H1 (cell line): ENCODE data around the gene FBN2. TPM values are rescaled to one million over a fixed set of nuclear protein-coding genes. Genes with fewer than 3 reads are reported as not detected.

Source experiments
- ASH2L ChIP-seq: fragments of 200-600, 300-600 bp; sonication (generic); IDR thresholded peaks from one replicate; pipeline ENCODE4 v1.7.1; 2017; ENCODE audit warnings: low read length
- BRCA1 ChIP-seq: IDR thresholded peaks from 2 replicates; pipeline ENCODE4 v1.6.1; 2012; ENCODE audit warnings: low read depth, low read length, improper control_type of control experiment
- CHD1 ChIP-seq: IDR thresholded peaks from 2 replicates; pipeline ENCODE4 v1.6.1; 2012; ENCODE audit warnings: low read depth, low read length, improper control_type of control experiment
- EGR1 ChIP-seq: IDR thresholded peaks from 2 replicates; pipeline ENCODE4 v1.6.1; 2011; ENCODE audit warnings: low read depth, low read length, borderline replicate concordance
- GABPA ChIP-seq: IDR thresholded peaks from 2 replicates; pipeline ENCODE4 v1.6.1; 2011; ENCODE audit warnings: mild to moderate bottlenecking, low read length, moderate library complexity, borderline replicate concordance; ENCODE audit not compliant: insufficient read depth
- HDAC6 ChIP-seq: IDR thresholded peaks from one replicate; pipeline ENCODE4 v1.7.1; 2012; ENCODE audit warnings: low read depth, mild to moderate bottlenecking, inconsistent platforms, low read length, moderate library complexity
- TEAD4 ChIP-seq: IDR thresholded peaks from 2 replicates; pipeline ENCODE4 v1.6.1; 2012; ENCODE audit warnings: low read depth, low read length, inconsistent platforms, mixed read lengths
- polyA plus RNA-seq, 7 experiments: library from polyadenylated mRNA; depleted of rRNA in 3 of 7; stranded (reverse) in 5 of 7; unstranded in 2 of 7; fragments of >200 nt in 5 of 7; fragments of 200-250 nt in 2 of 7; gene quantifications; 1 replicate in 5 of 7; 2 replicates in 1 of 7; 4 replicates in 1 of 7; pipeline versions ENCODE4 v1.2.1 to v1.2.3, GENCODE V29; 2011 to 2013; ENCODE audit warnings: missing spikeins in 2 of 7, mixed read lengths in 2 of 7
- total RNA-seq: library from RNA; stranded (reverse); fragmentation: NEBNext Ultra II Directional; extraction: Animal tissue kit (Norgen Biotek cat#: 25700); gene quantifications from 2 replicates; pipeline ENCODE4 v1.2.1, GENCODE V29; 2021

FBN2 gene
- total and polyA plus RNA-seq, 2 of the 8 experiments (the other 6 are each of a cell fraction or from before 2014, with no cell fraction given), result 14.1 to 16.3 TPM

DNA sequence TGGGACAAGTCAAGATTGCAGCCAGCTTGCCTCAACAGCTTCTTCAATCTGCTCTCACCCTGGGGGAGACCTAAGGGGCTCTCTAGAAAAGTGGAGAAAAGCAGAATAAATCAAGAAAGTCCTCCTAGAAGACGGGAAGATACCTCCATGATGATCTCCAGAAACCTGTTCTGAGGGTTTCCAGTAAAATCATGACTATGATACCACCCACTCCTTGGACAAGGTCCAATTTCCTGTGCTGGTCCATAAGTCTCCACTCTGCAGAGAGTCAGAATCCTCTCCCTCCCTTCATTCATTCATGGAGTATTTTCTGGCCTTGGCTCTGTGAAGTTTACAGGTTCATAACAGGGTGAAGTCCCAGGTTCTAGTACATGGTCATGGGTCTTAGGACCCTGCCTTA, 285.8 kb downstream of the FBN2 start (continued):
- TF ChIP-seq CHD1 (no peak), TEAD4 (no peak), HDAC6 (no peak), EGR1 (no peak), GABPA (no peak), BRCA1 (no peak), ASH2L (no peak)
- TF ChIP-seq, all 59 proteins: peak for 0
